HG03354 (cell line): ENCODE data around the gene PSMD12.
"Not testable (repeated sequence)": the region's sequence is repeated elsewhere in the genome, so short reads cannot be mapped to it uniquely, and the experiment has no call there.

Experiments used
- ATAC-seq: cut with Tn5 transposase; IDR thresholded peaks from one replicate; pipeline ENCODE4 v1.9.1; 2021; ENCODE audit warnings: mild to moderate bottlenecking; ENCODE audit not compliant: unreplicated experiment, poor library complexity, severe bottlenecking

PSMD12 gene

DNA sequence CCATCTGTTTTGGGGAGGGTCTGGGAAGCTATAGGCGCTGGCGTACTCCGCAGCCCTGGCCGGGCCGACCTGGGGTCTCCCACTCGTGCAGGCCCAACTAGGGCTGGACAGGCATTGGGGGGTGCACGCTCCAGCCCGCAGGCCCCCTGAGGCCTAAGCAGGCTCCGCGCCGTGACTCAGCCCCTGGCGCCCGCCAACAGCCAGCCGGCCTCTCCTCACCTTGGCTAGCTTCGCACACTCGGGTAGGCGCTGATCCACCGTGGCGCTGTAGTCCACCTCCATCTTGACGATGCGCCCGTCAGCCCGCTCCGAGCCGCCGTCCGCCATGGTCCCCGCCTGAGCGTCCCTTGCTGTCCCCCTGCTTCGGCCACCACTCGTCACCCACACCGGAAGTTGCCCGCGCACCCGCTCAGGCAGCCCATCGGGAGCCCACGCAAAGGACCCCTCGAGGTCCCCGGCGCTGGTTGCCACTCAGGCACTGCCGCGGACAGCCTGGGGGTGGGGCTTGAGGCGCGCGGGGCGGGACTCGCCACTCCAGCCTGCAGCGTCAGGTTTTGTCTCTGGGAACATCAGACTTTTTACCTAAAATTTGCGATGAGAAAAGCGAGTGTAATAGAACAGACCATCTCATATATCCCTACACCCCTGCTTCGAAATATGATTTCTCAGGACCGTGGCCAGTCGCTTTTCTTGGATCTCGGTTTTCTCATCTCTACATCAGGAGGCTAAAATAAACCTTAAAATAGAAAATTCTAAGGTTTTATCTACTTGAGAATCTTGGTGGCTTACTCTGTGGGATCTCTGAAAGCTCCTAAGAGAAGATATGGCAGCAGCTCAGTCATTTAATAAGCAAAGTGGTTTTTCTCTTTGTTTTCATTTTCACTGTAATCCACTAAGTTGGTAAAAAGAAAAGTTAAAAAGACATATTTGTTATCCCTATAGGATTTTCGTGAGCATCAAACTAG, at the start of gene PSMD12:
PSMD12 (minus strand) TSS at position 385 of the 965 bp plus-strand sequence; CDS start at position 327, 58 bp downstream.
- peak; percentile 93 for ATAC-seq

DNA sequence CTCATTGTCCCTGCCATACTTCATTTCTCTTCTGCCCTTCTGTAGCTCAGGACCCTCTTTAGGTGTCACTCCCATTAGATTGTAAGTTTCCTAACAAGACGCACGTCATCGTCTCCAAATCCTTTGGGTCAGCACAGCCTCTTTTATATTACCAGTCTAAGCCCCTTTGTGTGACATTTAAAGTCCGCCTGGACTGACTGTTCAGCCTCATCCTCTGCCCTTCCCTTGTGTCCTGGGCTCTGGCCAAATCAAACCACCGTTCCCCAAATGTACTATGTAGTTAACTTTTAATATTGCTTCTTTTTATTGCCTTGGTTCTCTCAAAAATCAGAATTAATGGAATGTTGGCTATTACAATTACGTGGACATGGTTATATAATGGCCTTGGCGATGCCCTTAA, 48.9 kb upstream of the PSMD12 start:
- no peak for ATAC-seq

DNA sequence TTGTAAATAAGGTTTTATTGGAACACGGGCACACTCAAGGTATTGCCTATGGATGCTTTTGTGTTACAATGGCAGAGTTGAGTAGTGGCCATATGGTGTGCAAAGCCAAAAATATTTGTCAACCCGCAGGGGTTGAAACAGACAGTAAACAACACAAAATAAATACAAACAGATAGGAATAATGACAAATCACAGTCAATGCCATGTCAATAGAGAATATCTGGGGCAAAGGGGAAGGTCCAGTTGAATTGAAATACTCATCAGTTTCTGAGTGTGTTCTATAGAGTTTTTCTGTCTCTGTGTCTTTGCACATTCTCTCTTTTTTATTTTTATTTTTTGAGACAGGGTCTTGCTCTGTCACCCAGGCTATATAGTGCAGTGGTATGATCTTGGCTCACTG, 48.2 kb upstream of the PSMD12 start:
- no peak for ATAC-seq

DNA sequence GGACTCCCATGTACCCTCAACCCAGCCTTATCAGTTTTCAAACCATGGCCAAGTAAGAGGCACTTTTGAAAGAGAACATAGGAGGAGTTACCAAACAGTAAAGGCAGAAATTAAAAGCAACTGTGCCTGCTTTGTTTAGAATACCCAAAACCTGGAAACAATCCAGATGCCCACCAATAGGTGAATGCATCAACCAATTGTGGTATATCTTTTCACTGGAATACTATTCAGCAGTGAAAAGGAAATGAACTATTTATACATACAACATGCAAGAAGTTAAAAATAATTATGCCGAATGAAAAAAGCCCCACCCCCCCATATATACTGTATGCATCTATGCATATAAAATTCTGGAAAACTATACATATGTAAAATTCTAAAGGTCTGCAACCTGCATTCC, 47.8 kb upstream of the PSMD12 start:
- ATAC-seq = no peak

DNA sequence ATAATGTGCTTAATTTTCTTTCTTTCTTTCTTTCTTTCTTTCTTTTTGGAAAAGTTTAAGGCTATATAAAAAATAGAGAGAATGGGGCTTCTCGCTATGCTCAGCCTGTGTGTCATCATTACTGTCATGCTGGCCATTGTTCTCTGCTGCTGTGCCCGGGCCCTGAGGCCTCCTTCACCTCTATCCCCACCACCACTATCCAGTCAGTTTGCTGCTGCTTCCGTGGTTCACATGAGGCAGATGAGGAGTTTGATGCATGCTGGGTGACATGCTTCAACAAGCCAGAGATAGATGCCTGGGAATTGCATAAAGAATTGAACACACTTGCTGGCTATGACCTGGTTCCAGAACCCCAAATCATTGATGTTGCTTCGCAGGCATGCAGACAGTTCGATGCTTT, 47.0 kb upstream of the PSMD12 start:
- no peak for ATAC-seq

DNA sequence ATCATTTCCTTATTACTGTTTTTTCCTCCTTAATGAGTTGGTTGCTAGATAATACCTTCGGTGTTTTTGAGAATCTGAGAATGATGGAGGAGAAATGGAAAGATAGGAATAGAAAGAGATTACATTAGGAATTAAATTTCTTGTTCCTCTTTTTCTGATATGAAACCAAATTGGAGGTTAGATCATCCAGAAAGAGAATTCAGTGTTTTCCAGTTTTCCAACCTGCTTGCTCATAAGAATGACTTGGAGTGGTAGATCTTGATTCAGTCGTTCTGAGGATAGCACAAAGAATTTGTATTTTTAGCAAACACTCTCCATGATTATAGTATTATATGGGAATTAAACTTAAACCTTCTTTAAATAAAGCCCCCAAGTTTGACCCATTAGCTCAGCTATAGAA, 46.6 kb upstream of the PSMD12 start:
- ATAC-seq = no peak

DNA sequence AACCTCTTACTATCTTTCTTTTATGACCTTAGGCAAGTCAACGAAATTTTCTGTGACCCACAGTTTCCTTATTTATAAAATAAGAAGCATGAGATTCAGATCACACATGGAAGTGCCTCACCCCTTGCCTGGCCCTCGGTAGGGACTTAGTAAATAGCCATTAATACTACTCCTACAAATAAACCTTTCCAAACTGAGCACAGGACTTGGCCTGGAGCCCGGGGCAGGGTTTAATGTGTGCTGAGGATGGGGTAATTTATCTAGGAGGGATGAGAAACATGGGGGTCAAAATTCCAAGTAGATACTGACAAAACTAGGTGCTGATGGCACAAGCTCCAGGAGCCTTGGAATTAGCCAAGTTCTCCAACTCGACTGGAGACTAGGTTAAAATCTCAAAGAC, 45.7 kb upstream of the PSMD12 start:
- no peak for ATAC-seq

DNA sequence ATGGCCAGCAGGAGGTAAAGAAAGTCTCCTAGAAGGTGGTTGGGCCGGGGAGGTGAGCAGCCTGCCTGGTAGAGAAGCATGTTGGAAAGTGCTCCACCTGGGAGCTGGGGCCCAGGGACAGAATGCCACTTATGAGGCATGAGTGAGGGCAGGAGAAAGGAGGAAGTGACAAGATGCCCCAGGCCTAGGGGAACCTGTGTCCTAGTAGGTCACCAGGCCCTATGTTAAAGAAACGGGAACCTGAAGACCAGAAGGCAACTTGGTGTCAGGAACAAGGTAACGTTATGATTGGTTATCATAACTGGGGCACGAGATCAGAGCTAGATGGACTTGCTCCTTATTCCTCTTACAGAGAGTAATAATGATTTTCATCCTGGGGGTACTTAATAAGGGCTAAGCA, 45.0 kb upstream of the PSMD12 start:
- no peak for ATAC-seq

DNA sequence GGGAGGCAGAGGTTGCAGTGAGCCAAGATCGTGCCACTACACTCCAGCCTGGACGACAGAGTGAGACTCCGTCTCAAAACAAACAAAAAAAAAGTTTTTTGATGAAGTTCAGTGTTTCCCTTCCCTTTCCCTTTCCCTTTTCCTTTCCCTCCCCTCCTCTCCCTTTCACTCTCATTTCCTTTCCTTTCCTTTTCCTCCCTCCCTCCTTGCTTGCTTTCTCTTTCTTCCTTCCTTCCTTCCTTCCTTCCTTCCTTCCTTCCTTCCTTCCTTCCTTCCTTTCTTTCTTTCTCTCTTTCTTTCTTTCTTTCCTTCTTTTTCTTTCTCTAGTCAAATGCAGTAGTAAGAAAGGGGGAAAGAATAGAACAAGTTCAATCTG, 42.1 kb upstream of the PSMD12 start:
- not testable (repeated sequence) for ATAC-seq

DNA sequence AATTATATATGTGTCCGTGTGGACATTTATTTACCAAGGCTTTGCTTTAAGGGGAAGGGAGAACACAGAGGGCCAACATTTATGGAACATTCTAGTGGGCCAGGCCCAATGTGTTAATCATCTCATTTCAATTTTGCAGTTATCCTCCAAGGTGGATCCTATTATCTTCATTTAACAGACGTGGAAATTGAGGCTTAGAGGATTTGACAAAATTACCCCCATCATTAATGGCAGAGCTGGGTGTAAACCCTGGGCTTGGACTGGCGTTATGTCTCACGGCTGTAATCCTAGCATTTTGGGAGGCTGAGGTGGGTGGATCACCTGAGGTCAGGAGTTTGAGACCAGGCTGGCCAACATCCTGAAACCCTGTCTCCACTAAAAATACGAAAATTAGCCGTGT, 37.1 kb upstream of the PSMD12 start:
- ATAC-seq = no peak

DNA sequence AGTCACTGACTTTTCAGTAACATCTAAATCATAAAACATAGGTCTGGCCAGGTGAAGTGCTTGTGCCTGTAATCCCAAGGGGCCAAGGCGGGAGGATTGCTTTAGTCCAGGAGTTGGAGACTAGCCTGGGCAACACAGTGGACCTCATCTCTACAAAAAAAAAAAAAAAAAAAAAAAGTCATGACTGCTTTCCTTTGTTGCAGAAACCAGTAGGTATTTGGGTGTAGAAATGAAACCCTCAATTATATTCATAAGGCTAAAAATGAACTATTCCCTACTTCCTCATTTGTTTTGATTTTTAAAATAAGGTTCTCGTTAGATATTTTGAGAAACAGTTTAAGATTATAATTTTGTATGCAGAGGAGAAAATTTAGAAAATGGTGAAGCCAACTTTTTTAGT, 36.7 kb upstream of the PSMD12 start:
- no peak for ATAC-seq

DNA sequence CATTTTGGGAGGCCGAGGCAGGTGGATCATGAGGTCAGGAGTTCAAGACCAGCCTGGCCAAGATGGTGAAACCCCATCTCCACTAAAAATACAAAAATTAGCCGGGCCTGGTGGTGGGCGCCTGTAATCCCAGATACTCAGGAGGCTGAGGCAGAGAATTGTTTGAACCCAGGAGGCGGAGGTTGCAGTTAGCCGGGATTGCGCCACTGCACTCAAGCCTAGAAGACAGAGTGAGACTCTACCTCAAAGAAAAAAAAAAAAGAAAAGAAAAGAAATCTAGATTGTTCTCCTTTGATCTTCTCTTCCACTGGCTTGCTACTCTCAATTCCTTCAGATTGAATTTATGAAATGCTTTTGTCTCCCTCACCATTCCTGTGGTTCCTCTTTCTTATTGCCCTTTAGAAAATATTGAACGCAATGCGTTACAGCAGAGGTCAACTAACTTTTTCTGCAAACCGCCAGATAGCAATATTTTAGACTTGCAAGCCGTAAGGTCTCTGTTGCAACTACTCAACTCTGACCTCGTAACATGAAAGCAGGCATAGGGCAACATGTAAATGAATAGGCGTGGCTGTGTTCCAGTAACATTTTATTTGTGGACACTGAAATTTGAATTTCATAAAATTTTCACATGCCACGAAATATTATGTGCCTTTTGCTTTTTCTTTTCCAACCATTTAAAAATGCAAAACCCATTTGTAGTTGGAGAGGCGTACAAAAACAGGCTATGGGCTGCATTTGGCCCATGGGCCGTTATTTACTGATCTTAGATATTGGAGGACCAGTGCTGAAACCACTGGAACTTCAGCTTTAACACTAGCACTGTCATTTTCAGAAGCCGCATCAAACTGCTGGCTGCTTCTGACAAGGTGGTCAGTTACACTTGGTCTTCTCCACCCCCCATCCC, 35.5 kb upstream of the PSMD12 start:
- ATAC-seq = no peak

DNA sequence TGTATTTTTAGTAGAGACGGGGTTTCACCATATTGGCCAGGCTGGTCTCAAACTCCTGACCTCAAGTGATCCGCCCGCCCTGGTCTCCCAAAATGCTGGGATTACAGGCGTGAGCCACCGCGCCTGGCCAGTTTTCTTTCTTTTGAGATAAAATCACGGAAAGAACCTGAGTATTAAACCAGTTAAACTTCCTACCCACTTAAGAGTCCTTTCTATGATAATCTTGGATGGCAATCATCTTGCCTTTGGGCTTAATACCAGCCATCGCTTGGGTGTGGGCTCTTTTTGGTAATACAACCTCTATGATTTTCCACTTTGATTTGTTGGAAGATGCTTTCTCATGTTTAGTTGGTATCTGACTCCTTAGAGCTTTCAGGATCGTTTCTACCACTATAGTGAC, 34.7 kb upstream of the PSMD12 start:
- no peak for ATAC-seq

DNA sequence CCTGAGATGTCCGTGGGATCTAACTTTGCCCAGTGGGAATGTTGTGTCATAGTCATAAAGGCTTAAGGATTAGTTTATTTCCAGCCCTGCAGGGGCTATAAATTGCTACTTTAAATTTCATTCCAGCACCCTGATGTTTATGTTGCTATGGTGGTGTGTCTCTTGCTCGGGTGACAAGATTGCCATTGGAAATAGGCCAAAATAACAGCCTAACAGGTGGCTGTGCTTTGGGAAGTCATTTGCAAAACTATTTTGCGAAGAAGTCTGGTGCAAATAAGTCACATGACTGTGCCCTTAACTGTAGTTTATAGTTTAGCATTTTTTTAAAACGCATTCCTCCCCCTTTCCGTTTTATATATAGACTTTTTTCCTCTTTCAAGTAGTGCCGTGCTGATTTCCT, 33.8 kb upstream of the PSMD12 start:
- no peak for ATAC-seq

DNA sequence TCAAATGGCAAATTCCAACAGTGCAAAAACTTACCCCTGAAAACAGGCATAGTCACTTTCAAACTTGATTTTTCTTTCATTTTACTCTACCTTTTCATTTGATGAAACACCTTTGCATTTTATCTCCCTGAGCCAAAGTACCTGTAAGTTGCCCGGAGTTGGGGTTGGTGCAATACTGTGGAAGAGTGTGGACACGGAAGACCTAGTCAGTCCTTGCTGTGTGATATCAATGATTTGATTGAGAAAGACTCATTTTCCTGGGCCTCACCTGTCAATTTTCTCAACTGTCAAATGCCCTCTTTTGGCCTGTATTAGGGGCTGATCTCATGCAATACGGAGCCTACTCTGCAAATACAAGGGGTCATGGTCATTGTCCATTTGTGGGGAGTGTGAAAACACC, 33.3 kb upstream of the PSMD12 start:
- no peak for ATAC-seq

DNA sequence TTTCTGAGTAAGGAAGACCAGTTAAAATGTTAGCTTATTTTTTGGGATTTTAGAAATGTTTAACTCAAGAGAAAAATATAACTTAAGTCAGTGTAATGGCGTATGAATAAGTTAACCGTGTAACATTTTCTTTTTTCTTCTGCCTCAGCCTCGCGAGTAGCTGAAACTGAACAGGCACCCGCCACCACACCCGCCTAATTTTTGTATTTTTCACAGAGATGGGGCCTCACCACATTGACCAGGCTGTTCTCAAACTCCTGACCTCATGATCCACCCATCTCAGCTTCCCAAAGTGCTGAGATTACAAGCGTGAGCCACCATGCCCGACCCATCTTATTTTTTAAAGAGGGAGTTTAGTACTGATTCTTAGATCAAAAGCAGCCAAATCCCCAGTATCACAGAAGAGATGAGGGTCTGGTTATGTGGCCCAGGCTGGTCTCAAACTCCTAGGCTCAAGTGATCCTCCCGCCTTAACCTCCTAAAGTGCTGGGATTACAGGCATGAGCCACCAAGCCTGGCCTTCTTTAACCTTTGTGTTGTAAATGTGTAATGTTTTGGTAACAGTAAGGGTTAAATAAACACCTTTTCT, 27.5 kb upstream of the PSMD12 start:
- ATAC-seq = no peak

DNA sequence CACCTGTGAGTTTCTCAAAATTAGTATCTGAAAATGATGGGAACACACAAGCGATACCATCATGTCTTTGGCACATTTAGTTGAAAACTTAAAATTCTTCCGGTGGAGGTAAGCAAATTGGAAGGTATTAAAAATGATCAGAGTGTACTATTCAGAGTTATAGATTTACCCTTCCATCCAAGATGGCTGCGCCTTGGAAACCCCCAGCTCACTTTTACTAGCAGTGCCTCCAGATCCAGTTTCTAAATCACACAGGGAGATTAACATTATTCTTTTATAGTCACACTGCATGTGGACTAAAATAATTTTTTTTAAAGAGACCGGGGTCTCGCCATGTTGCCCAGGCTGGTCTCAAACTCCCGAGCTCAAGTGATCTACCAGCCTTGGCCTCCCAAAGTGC, 25.7 kb upstream of the PSMD12 start:
- ATAC-seq = no peak

DNA sequence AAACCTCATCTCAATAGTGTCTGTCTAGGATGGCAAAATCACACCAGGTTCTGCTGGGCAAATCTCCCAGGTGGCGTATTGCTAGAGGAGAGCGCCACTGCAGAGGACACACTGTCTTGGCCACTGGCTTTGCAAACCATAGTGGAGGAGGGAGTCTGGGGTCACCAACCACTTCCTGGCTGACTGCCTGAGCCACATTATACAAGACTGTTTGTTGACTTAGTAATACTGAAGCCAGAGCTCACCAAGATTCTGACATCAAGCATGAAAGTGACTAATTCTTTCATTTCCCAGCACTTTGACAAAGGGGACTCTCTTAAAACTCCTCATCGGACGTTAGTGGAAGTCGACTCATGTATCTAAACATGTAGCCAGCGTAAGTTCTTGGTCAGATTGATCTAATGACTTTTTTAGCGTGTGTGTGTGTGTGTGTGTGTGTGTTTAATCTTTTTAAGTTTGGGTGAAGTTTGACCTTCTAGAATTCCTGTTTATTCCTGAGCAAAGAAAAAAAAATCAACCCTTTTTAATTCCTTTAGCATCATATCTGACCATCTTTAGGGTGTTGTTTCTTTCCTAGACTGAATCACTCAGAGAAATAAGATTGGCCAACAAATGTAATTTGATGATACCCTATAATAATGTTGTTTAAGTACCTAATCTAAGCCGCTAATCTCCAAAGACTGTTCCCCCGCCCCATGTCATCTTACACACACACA, 24.4 kb upstream of the PSMD12 start:
- ATAC-seq = peak; percentile 95

DNA sequence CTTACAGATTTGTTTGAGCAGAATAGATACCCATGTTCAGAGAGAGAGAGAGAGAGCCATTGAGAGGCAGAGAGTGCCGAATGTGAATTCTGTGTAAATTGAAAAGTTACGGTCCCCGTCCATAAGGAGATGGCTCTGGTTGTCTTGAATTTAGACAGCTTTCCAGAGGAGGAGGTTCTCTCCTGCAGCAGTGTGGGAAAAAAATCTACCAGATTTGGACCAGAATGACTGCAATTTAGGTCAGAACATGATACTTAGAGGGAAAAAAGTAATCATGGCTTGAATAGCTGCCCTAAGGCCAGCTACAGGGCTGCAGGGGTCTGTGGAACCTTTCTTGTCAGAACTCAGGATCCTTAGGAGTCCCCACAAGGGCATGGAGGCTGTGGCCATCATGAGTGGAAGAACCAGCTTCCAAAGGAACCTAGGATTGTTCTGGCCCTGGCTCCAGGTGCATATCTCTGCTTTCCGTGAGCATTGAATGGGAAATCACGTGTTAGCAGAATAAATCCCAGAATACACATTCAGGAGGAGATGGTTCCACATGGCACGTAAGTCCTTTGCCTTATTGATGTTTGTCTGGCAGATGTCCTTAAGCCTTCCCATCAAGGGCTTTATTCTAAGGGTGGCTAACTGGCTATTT, 23.7 kb upstream of the PSMD12 start:
- ATAC-seq = no peak
